DND-41 (cell line): Measurements from ENCODE around the gene ATP9A.

Experiments
- EZH2 ChIP-seq: IDR thresholded peaks from 3 replicates; pipeline ENCODE4 v1.6.1; 2012; ENCODE audit warnings: borderline replicate concordance, low read depth, mild to moderate bottlenecking, moderate library complexity, low read length, inconsistent platforms; ENCODE audit not compliant: severe bottlenecking
- TF ChIP-seq, protein P1 (sequence below): IDR thresholded peaks from 2 replicates; pipeline ENCODE4 v1.5.1; 2012; ENCODE audit warnings: borderline replicate concordance, low read length, moderate library complexity, mild to moderate bottlenecking; ENCODE audit not compliant: poor library complexity, severe bottlenecking; ENCODE audit errors: extremely low read depth

DNA sequence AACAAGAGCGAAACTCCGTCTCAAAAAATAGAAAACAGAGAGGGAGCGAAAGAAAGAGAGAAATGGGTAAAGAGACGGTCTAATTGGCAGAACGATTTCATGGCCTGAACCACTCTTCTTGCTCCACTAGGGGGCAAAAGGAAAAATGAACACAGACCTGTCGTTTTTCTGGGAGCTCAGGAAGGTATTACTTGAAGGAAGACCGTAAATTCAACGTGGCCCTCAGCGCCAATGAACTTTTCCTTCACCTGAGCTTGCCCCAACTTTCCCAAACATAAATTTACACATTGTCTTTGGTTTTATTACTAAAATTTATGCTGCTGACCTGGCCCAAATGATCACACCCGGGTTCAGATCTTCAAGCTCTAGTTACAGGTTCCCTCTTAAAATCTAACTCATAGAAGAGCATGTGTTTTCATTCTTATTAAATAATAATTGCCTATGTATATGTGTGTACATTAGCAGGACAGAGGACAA, 67.3 kb downstream of the ATP9A start:
- TF ChIP-seq, protein P1, sequence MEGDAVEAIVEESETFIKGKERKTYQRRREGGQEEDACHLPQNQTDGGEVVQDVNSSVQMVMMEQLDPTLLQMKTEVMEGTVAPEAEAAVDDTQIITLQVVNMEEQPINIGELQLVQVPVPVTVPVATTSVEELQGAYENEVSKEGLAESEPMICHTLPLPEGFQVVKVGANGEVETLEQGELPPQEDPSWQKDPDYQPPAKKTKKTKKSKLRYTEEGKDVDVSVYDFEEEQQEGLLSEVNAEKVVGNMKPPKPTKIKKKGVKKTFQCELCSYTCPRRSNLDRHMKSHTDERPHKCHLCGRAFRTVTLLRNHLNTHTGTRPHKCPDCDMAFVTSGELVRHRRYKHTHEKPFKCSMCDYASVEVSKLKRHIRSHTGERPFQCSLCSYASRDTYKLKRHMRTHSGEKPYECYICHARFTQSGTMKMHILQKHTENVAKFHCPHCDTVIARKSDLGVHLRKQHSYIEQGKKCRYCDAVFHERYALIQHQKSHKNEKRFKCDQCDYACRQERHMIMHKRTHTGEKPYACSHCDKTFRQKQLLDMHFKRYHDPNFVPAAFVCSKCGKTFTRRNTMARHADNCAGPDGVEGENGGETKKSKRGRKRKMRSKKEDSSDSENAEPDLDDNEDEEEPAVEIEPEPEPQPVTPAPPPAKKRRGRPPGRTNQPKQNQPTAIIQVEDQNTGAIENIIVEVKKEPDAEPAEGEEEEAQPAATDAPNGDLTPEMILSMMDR = peak; percentile 73
- no peak for TF ChIP-seq EZH2
